IPS-20b (cell line): ENCODE results near the gene DHFR.

Experiments
- H3K27ac ChIP-seq: one replicate; pipeline ENCODE4 v1.5.1; 2013; ENCODE audit warnings: low read length
- H3K27me3 ChIP-seq: 2 replicates; pipeline ENCODE4 v1.6.1; 2013; ENCODE audit warnings: mild to moderate bottlenecking, low read length, inconsistent platforms; ENCODE audit not compliant: insufficient read depth
- H3K36me3 ChIP-seq: 2 replicates; pipeline ENCODE4 v1.6.1; 2013; ENCODE audit warnings: low read depth, mild to moderate bottlenecking, inconsistent platforms, low read length, moderate library complexity; ENCODE audit not compliant: insufficient read depth
- H3K4me1 ChIP-seq: 2 replicates; pipeline ENCODE4 v1.6.1; 2013; ENCODE audit warnings: mild to moderate bottlenecking, control low read depth, inconsistent platforms, low read length, moderate library complexity; ENCODE audit not compliant: insufficient read depth
- H3K4me3 ChIP-seq: 2 replicates; pipeline ENCODE4 v1.5.1; 2013; ENCODE audit warnings: mild to moderate bottlenecking, low read length, inconsistent platforms
- H3K9ac ChIP-seq: 2 replicates; pipeline ENCODE4 v1.6.1; 2013; ENCODE audit warnings: low read depth, mild to moderate bottlenecking, inconsistent platforms, low read length, moderate library complexity
- H3K9me3 ChIP-seq: 2 replicates; pipeline ENCODE4 v1.6.1; 2013; ENCODE audit warnings: mild to moderate bottlenecking, low read depth, low read length, inconsistent platforms; ENCODE audit not compliant: insufficient read depth

Gene DHFR

DNA sequence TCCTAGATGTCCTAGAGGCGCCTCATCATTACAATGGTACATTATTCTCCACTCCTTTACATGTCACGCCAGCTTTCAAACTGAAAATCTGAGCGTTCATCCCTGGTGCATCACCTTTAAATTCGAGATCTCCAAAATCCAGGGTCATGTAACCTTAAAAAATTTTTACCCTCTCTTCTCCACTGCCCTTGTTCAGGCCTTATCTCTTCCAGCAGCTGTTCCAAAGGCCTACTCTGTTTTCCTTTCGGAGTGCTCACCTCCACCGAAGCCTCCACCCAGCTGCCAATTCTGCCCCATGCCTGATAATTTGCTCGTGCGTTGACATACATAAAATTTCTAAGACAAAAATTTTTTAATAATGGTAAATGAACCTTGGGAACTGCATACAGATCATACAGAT, 1.3 kb downstream of the DHFR start:
- Histone ChIP-seq H3K9ac (peak overlapping the region; percentile 95), H3K9me3 (no peaks in the 10 kb centered on the region), H3K4me3 (peak overlapping the region; percentile 79), H3K4me1 (peaks cover 10% of the 10 kb centered on the region; the same call in 1 of the 2 replicates), H3K36me3 (peaks cover 24% of the 10 kb centered on the region), H3K27me3 (no peaks in the 10 kb centered on the region), H3K27ac (no peak overlapping the region)

- H3K27ac ChIP-seq, result no peak overlapping the region
- H3K27me3 ChIP-seq, result no peaks in the 10 kb centered on the region
- H3K9me3 ChIP-seq, result no peaks in the 10 kb centered on the region
- H3K9ac ChIP-seq, result no peak overlapping the region
- no peak overlapping the region for H3K4me3 ChIP-seq
- no peaks in the 10 kb centered on the region for H3K4me1 ChIP-seq
- peaks cover 38% of the 10 kb centered on the region for H3K36me3 ChIP-seq
These were observed 7.9 kb downstream of the DHFR start for GRCh38 chr5:80646926-80647325.

DNA sequence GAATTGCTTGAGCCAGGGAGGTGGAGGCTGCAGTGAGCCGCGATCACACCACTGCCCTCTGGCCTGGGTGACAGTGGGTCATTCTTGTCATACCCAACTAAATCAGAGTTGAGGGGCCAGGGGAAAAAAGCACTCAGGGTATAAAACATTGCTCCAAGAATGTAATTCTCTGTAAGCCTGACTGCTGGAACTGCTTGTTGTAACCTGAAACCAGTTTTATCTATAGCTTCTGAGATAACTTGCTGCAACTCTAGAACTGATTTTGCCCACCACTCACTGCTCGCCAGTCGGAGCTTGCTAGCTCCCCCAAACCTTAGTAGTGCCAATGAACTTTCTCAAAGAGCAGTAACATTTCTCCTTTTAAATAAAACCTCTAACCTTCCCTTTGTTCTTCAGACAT, 9.9 kb downstream of the DHFR start:
- Histone ChIP-seq H3K36me3 (peaks cover 57% of the 10 kb centered on the region), H3K27ac (no peak overlapping the region)

DNA sequence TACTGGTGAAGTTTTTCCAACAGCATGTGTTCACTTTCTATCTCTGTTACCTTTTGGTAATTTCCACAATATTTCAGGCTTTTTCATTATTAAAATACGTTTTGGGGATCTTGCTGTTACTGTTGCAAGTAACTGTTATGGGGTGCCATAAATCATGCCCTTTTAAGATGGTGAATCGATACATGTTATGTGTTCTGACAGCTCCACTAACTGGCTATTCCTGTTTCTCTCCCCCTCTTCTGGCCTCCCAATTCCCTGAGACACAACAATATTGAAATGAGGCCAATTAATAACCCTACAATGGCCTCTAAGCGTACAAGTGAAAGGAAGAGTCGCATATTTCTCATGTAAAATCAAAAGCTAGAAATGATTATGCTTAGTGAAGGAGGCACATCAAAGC, 13.4 kb downstream of the DHFR start:
- H3K36me3 ChIP-seq, result peaks cover 91% of the 10 kb centered on the region
- no peaks in the 10 kb centered on the region for H3K4me1 ChIP-seq
- H3K4me3 ChIP-seq, result no peak overlapping the region
- no peak overlapping the region for H3K9ac ChIP-seq
- H3K27me3 ChIP-seq, result no peaks in the 10 kb centered on the region
- H3K9me3 ChIP-seq, result no peaks in the 10 kb centered on the region
- no peak overlapping the region for H3K27ac ChIP-seq

More for the DNA sequence above, 9.9 kb downstream of the DHFR start:
- Histone ChIP-seq H3K27me3 (no peaks in the 10 kb centered on the region), H3K9me3 (no peaks in the 10 kb centered on the region), H3K4me3 (no peak overlapping the region), H3K9ac (no peak overlapping the region), H3K4me1 (no peaks in the 10 kb centered on the region)

DNA sequence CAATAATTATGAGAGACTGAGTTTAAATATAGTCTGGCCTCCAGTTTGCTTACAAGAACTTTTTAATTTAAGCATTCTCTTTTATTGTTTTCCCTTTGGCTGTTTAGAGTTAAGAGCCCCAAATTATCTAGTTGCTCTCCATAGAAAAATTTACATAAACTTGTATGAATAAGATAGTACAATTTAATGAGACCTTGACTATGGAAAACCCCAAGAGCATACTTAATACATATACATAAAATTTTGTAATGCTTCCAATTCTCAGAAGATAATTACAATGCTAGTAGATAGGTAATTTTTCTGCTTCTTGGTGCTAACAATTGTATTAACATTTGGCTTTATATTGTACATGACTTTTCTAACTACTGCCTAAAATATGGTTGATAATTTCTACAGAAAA, 20.6 kb downstream of the DHFR start:
- H3K9me3 ChIP-seq, result no peaks in the 10 kb centered on the region
- no peaks in the 10 kb centered on the region for H3K27me3 ChIP-seq
- no peak overlapping the region for H3K4me3 ChIP-seq
- H3K4me1 ChIP-seq, result no peaks in the 10 kb centered on the region
- no peak overlapping the region for H3K27ac ChIP-seq
- H3K36me3 ChIP-seq, result peaks cover 92% of the 10 kb centered on the region
- no peak overlapping the region for H3K9ac ChIP-seq

DNA sequence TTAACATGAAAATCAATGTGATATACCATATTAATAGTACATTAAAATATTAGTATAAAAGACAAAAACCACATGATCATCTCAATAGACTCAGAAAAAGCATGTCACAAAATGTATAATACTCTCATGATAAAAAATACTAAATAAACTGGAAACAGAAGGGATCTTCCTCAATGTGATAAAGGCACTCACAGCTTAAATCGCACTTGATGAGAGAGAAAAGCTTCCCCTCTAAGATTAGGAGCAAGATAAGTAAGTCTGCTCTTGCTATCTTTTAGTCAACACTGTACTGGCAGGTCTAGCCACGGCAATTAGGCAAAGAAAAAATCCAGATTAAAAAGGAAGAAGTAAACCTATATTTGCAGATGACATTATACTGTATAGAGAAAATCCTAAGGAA, 22.1 kb downstream of the DHFR start:
- H3K9me3 ChIP-seq, result no peaks in the 10 kb centered on the region
- no peak overlapping the region for H3K27ac ChIP-seq
- H3K4me3 ChIP-seq, result no peak overlapping the region
- no peaks in the 10 kb centered on the region for H3K27me3 ChIP-seq
- H3K36me3 ChIP-seq, result peaks cover 82% of the 10 kb centered on the region
- no peak overlapping the region for H3K9ac ChIP-seq
- no peaks in the 10 kb centered on the region for H3K4me1 ChIP-seq

DNA sequence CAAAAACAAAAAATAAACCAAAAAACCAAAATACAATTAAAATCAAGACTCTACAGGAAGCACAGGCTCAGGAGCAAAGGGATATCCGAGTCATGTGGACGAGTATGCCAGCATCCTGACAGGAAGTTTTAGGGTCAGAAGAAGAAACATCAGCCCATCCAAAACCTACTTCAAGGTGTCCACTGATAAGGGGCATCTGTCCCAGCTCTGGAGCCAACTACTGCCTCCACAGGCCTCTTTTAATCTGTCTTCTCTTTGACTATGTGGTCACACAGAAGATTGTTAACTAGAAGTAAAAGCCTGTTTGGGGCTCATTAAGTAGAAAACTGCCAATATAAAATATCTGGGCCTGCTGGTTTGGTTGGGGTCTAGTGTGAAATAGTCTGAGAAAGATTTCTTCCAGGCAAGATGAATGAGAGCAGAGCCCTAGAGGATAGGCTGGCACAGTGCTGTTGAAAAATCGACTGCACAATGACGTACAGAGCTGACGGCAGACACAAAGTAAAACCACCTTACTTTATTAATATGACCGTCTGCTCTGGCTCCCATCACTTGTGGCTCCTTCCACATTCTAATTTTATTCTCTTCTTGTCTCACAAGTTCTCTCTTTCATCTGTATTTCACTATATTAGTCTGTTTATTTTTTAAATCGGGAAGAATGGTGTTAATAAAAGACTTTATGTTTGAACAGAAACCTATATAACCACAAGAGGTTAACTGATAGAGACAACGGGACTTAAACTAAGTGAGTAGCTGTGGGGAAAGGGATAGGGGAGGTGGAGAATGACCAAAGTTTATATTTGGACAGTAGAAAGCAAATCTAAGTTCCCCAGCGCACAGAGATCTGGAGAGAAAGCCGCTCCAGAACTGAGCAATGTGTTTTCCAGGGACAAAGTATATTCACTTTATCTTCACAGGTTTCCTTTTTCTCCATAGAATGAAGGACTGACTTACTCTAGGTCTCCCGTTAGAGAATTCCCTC, 23.2 kb downstream of the DHFR start:
- H3K36me3 ChIP-seq, result peaks cover 71% of the 10 kb centered on the region
- H3K9me3 ChIP-seq, result no peaks in the 10 kb centered on the region
- no peak overlapping the region for H3K4me3 ChIP-seq
- no peak overlapping the region for H3K9ac ChIP-seq
- H3K27ac ChIP-seq, result no peak overlapping the region
- H3K27me3 ChIP-seq, result no peaks in the 10 kb centered on the region
- H3K4me1 ChIP-seq, result no peaks in the 10 kb centered on the region

GRCh38 chr5:80629281-80629680, 25.5 kb downstream of the DHFR start:
- H3K27ac ChIP-seq, result no peak overlapping the region
- H3K4me3 ChIP-seq, result no peak overlapping the region
- H3K27me3 ChIP-seq, result no peaks in the 10 kb centered on the region
- H3K36me3 ChIP-seq, result peaks cover 49% of the 10 kb centered on the region
- no peaks in the 10 kb centered on the region for H3K9me3 ChIP-seq
- H3K9ac ChIP-seq, result no peak overlapping the region
- no peaks in the 10 kb centered on the region for H3K4me1 ChIP-seq

DNA sequence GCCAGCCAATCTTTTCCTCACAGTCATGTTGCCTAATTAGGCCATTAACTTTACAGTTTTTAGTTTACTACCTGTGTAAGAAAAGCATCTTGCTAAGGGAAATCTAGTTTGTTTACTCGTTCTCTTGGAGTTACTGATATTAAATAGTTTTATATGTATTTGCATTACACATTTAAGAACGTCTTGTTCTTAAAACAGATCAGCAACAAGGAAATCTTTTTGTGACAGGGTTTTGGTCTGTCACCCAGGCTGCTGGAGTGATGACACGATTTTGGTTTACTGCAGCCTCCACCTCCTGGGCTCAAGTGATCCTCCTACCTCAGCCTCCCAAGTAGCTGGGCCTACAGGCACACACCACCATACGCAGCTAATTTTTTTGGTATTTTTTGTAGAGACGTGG, 29.6 kb downstream of the DHFR start:
- Histone ChIP-seq H3K4me3 (no peak overlapping the region), H3K27ac (no peak overlapping the region), H3K4me1 (no peaks in the 10 kb centered on the region), H3K9me3 (no peaks in the 10 kb centered on the region), H3K27me3 (no peaks in the 10 kb centered on the region), H3K36me3 (peaks cover 12% of the 10 kb centered on the region), H3K9ac (no peak overlapping the region)

DNA sequence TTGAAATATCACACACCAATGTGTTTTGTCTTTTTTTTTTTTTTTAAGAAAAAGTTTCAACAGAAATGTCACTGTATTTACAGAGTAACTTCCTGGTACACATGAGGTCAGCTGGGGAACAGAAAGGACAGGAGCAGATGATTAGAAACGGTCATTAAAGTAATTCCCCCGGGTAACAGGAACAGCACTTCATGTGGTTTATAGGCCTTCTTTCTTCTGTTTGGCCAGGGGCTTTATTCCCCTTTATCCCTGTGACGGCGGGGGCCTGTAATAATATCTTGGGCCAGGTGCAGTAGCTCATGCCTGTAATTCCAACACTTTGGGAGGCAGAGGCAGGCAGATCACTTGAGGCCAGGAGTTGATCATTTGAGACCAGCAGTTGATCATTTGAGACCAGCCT, 30.8 kb downstream of the DHFR start:
- Histone ChIP-seq H3K36me3 (peaks cover 1% of the 10 kb centered on the region; the same call in 1 of the 2 replicates), H3K4me3 (no peak overlapping the region), H3K27ac (no peak overlapping the region), H3K4me1 (no peaks in the 10 kb centered on the region), H3K9ac (no peak overlapping the region), H3K9me3 (no peaks in the 10 kb centered on the region), H3K27me3 (no peaks in the 10 kb centered on the region)

DNA sequence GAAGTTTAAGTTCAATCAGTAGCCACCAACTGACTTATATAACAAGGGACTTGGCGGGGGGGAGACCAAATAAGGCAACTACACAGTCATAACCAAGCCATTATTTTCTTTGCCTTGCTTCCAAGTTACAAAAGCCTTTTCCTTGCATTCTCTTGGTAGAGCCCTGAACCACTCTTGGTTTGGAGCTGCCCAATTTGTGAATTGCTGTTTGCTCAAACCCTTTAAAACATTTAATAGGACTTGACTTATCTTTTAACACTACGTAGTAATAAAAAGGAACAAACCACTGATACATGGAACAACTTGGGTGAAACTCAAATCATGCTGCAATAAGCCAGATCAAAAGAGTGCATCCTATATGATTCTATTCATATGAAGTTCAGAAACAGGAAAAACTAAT, 32.0 kb downstream of the DHFR start:
- no peaks in the 10 kb centered on the region for H3K4me1 ChIP-seq
- no peaks in the 10 kb centered on the region for H3K9me3 ChIP-seq
- H3K4me3 ChIP-seq, result no peak overlapping the region
- no peak overlapping the region for H3K9ac ChIP-seq
- no peaks in the 10 kb centered on the region; the same call in 1 of the 2 replicates for H3K36me3 ChIP-seq
- no peaks in the 10 kb centered on the region for H3K27me3 ChIP-seq
- no peak overlapping the region for H3K27ac ChIP-seq

- H3K27ac ChIP-seq, result no peak overlapping the region
- no peaks in the 10 kb centered on the region for H3K4me1 ChIP-seq
- H3K27me3 ChIP-seq, result no peaks in the 10 kb centered on the region
- no peaks in the 10 kb centered on the region for H3K36me3 ChIP-seq
- H3K9me3 ChIP-seq, result no peaks in the 10 kb centered on the region
- H3K4me3 ChIP-seq, result no peak overlapping the region
- no peak overlapping the region for H3K9ac ChIP-seq
These were observed 34.6 kb downstream of the DHFR start for GRCh38 chr5:80620211-80620610.
